GM13976 (cell line): Measurements from ENCODE around the gene SH3BP4.

ENCODE experiments used
- DNase-seq: peaks from one replicate; pipeline ENCODE4 v3.0.0; 2012; ENCODE audit warnings: low spot score
- in situ Hi-C: fragments of 300-500 bp; cut with MboI; formaldehyde crosslinking; loops from one replicate; pipeline ENCODE4 v1.12.0; 2022; ENCODE audit warnings: low sequenced_read_pairs, mixed read lengths, inconsistent platforms; ENCODE audit not compliant: unreplicated experiment
- TF ChIP-seq, protein P1 (sequence below): IDR thresholded peaks from 2 replicates; pipeline ENCODE4 v1.5.1; 2012; ENCODE audit warnings: borderline replicate concordance, mild to moderate bottlenecking; ENCODE audit not compliant: insufficient read depth; ENCODE audit errors: extremely low read depth, missing control alignments, control extremely low read depth

The SH3BP4 gene

DNA sequence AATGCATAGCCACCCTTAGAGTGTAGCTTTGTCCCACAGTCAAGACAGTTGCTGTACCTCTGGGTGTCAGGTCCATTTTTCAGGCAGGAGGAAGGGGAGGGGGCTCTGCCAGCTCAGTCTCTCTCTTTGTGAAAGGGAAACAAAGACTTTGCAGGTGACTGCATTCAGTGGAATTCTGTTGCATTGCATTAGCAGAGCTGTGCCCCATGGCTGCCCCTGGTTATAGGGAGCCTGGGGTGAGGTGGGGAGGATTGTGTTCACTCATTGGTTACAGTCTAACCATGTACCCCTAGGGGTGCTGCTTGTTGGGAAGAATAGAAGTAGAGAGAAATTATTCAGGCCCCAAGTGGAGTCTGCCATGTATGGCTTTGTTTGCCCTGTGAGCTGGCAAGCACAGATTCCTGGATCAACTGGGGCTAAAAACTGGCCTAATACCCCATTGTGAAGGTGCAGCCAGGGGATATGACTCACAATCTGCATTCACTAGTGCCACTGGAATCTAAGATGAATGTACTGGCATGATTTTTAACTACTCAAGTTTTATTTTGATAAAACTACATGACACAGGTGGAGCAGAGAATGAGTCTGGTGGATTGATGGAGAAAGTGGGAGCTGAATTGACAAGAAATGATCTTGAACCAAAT, 118.4 kb downstream of the SH3BP4 start:
- in situ Hi-C loops = no loop called here
- DNase-seq = no peak
- TF ChIP-seq, protein P1, sequence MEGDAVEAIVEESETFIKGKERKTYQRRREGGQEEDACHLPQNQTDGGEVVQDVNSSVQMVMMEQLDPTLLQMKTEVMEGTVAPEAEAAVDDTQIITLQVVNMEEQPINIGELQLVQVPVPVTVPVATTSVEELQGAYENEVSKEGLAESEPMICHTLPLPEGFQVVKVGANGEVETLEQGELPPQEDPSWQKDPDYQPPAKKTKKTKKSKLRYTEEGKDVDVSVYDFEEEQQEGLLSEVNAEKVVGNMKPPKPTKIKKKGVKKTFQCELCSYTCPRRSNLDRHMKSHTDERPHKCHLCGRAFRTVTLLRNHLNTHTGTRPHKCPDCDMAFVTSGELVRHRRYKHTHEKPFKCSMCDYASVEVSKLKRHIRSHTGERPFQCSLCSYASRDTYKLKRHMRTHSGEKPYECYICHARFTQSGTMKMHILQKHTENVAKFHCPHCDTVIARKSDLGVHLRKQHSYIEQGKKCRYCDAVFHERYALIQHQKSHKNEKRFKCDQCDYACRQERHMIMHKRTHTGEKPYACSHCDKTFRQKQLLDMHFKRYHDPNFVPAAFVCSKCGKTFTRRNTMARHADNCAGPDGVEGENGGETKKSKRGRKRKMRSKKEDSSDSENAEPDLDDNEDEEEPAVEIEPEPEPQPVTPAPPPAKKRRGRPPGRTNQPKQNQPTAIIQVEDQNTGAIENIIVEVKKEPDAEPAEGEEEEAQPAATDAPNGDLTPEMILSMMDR = no peak

DNA sequence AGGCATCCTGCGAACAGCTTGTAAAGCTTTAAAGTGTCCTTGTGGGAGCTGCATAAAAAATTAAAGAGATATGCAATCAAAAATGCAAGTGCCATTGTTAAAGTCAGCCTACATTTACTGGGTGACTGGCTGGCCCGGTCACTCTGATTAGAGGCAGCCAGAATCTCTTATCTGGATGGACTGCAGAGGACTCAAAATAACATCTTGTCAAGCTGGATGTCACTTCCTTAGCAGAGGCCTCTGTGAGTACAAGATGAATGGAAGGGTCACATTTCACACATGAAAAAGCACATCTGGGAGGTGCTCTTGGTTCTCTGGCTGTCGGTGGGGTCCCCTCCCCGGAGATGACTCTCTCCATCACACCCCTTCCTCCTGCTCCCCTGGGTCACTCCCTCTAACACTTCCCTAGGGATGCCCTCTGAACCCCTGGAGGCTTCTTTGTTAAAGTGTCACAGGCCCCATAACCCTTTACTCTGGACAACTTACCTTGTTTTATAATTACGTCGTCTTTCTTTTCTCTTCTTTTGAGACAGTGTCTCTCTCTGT, 122.1 kb downstream of the SH3BP4 start:
- in situ Hi-C loops = no loop called here
- no peak for DNase-seq
- TF ChIP-seq, protein P1 = no peak

DNA sequence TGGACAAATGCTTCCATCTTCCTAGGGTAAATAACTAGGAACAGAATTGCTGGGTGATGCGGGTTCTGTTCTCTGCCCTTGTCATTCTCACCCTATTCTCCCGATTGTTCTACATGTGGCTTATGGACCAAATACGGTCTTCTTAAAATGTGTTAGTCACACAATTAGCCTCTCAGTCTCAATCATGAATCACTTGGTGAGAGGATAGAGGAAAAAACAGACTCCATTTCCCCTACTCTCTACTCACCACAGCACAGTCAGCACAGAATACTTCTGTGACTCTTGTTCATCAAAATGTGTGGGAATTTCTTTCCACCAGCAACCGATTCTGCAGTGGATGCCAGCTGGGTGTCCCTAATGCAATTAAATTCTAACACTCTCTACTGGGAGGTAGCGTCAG, 125.2 kb downstream of the SH3BP4 start:
- in situ Hi-C loops = no loop called here
- TF ChIP-seq, protein P1 = no peak
- DNase-seq = no peak

DNA sequence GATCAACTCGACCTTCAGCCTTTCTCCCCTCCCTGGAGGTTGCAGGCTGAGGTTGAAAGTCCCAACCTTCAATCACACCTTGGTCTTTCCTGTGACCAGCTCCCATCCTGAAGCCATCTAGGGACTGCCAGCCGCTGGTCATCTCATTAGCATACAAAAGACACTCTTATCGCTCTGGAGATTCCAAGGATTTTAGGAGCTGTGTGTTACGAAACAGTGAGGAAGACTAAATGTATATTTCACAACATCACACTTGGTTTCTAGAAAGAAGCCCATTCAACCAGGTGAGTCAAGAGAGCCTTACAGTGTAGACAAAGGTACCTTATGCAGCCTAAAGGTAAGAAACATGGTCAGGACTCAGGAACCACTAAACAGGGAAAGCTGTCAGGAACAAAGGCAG, 126.4 kb downstream of the SH3BP4 start:
- TF ChIP-seq, protein P1 = no peak
- DNase-seq = no peak
- in situ Hi-C loops = no loop called here

DNA sequence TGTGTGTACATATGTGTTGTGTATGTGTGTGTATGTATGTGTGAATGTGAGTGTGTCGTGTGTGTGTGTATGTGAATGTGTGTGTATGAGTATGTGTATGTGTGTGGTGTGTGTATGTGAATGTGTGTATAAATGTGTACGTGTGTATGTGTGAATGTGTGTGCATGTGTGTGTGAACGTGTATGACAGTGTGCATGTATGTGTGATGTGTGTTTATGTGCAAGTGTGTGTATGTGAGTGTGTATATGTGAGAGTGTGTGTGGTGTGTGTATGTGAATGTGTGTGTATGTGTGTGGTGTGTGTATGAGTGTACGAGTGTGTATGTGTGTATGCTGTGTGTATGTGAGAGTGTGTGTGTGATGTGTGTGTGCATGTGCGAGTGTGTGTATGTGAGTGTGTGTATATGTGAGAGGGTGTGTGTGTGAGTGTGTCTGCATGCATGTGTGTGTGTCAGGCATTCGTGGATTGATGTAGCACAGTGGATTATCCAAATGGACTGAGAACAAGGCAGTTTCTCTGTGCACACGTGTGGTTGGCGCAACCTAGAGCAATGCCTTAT, 127.2 kb downstream of the SH3BP4 start:
- DNase-seq = no peak
- TF ChIP-seq, protein P1 = no peak
- in situ Hi-C loops = no loop called here

DNA sequence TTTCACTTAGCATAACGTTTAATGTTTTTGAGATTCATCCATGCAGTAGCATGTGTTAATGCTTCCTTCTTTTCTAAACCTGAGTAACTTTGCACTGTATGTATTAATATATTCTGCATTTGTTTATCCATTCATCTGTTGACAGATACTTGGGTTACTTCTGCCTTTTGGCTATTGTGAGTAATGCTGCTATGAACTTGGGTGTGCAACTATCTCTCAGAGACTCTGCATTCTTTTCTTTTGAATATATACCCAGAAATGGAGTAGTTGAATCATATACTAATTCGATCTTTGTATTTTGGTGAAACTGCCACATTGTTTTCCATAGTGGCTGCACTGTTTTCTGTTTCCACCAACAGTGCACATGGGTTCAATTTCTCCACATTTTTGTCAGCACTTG, 128.3 kb downstream of the SH3BP4 start:
- in situ Hi-C loops = no loop called here
- no peak for DNase-seq

More for the DNA sequence above, 128.3 kb downstream of the SH3BP4 start:
- TF ChIP-seq, protein P1 = no peak
